HG02870 (cell line): Measurements from ENCODE around the gene RPRD1B.
"Not testable (repeated sequence)": the region's sequence is repeated elsewhere in the genome, so short reads cannot be mapped to it uniquely, and the experiment has no call there.

Experiments
- ATAC-seq: cut with Tn5 transposase; IDR thresholded peaks from one replicate; pipeline ENCODE4 v1.9.1; 2021; ENCODE audit warnings: mild to moderate bottlenecking, moderate library complexity; ENCODE audit not compliant: unreplicated experiment

Gene RPRD1B

DNA sequence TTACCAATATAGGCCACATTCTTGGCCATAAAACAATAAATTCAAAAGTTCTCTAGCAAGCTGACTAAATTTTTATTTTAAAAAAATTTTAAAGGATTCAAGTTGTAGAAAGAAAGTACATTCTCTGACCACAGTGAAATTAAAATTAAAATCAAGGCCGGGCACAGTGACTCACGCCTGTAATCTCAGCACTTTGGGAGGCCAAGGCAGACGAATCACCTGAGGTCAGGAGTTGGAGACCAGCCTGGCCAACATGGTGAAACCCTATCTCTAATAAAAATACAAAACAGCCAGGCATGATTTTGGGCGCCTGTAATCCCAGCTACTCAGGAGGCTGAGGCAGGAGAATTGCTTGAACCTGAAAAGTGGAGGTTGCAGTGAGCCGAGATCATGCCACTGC is 68.7 kb downstream of the RPRD1B start:
- not testable (repeated sequence) for ATAC-seq

DNA sequence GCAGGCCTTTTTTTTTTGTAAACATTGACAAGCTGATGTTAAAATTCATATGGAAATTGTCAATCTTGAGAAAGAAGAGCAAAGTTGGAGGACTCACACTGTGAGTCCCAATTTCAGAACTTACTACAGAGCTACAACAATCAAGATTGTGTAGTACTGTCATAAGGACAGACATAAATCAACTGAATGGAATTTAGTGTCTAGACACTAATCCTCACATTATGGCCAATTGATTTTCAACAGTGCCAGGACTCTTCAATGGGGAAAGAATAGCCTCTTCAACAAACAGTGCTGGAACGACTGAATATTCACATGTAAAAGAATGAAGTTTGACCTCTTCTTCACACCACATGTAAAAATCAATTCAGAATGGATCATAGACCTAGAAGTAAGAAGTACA is 70.7 kb downstream of the RPRD1B start:
- no peak for ATAC-seq

DNA sequence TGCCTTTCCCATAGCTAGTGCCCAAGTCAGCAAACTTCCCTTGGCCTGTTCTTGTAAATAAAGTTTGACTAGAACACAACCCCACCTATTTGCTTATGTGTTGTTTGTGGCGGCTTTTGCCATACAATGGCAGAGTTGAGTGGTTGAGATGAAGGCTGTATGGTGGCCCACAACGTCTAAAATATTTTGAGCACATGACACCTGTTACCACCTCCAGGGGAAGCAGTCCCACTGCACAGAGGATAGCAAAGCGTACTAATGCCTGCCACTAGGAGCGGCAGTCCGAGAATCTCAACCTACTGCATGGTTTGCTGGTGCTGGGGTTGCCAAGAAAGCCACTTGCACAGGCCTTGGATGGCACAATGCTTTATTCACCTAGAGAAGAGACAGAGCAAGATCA is 72.9 kb downstream of the RPRD1B start:
- no peak for ATAC-seq

DNA sequence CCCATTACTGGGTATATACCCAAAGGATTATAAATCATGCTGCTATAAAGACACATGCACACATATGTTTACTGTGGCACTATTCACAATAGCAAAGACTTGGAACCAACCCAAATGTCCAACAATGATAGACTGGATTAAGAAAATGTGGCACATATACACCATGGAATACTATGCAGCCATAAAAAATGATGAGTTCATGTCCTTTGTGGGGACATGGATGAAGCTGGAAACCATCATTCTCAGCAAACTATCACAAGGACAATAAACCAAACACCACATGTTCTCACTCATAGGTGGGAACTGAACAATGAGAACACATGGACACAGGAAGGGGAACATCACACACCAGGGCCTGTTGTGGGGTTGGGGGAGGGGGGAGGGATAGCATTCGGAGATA is 73.8 kb downstream of the RPRD1B start:
- ATAC-seq = not testable (repeated sequence)

DNA sequence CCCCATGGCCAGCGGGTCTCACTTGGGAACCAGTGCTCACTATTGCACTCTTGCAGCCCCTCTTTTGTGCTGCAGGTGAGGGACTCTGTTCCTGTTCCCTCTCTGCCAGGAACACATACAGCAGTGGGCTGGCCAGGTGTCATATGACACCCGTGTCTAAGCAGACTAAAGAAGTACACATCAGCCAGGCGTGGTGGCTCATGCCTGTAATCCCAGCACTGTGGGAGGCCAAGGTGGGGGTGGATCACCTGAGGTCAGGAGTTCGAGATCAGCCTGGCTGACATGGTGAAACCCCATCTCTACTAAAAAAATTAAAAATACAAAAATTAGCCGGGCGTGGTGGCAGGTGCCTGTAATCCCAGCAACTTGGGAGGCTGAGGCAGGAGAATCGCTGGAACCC is 74.4 kb downstream of the RPRD1B start:
- ATAC-seq = not testable (repeated sequence)

GRCh38 chr20:38108438-38108985 is 75.0 kb downstream of the RPRD1B start:
- no peak for ATAC-seq

DNA sequence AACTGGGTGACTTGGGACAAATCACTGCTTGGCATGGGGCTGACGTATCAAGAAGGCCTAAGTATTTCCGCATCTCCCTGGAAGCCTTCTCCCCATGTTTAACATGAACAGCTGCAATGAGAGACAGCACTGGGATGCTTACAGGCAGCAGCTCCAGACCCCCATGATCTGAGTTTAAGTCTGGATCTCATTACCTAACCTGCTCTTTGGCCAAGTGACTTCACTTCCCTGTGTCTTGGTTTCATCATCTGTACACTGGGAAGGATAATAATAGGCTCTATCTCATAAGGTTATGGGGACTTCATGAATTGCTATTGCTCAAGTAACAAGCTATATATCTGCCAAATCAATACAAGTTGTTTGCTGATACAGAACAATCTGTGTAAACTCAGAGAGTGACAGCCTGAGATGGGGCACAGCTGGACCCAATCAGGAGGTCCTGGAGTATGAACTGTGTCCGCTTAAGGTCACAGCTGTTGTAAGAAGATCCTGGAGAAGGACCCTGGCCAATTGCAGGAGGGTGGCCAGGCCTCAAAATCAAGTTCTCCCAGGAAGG is 75.5 kb downstream of the RPRD1B start:
- ATAC-seq = no peak

DNA sequence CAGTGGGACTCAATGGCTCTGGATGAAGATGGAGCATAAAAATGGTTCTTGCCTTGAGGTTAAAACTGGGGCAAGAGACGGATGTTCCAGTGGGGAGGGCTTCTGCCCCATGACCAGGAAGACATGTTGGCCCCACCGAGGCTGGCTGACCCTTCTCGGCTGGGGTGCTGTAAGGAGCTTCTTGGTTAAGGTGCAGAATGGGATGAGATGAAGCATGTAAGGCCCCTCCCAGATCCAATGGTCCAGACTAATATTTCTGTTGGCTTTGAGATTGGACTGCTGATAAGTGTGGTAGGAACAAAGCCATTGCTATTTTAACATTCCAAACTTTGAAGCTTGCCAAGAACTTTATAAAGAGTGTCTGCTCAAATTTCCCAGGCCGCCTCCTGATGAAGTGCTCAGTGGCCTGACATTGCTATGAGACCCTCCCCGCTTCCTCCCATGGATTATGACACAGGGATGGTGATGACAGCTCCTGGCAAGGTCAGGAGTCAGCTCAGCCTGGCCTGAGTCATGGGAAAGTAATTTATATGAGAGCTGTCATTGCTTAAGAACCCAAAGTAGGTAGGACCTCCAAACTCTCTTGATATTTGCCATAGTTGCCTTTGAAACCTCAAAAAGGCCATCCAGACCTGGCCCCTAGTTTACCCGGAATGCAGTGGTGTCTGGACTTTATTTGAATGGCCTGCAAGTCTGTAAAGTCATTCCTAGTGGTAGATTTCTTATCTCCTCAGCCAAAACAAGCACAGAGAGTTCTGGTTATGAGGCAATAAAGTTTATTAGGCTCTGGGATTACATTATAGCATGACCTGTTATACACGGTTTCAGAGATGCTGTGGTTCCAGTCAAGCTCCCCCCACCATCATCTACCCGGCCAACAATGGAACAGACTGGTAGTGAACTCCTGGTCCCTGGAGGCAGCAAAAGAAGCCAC is 76.3 kb downstream of the RPRD1B start:
- ATAC-seq = no peak

DNA sequence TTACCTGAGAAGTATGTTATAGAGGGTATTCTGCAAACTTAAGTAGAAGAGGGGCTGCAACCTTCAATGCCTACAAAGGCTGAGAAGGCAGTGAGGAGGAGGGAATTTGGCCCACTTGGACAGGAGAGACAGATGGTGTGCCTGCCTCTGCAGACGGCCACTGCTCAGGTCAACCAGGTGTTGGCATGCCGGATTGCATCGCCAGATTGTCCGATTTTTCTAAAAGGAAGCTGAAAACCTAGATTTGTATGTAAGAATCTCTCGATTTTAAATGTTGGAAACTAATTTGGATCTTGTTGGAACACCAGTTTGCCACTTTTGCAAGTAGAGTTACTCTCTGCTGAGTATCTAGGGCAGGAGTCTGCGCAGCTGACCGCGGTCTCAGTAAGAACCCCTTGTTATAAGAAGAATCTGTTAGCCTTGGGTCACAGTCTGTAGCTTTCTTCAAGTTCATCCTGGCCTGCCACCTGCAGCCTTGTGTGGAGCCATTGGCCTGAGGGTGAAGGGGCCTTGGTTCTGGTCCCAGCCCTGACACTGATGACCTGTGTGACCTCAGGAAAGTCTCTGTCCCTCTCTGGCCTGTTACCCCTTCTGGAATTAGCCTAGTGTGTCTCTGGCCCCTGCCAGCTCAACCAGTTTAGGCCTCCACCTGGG is 77.1 kb downstream of the RPRD1B start:
- ATAC-seq = no peak

GRCh38 chr20:38111366-38112232 is 78.1 kb downstream of the RPRD1B start:
- no peak for ATAC-seq

GRCh38 chr20:38112261-38112929 is 78.8 kb downstream of the RPRD1B start:
- no peak for ATAC-seq

DNA sequence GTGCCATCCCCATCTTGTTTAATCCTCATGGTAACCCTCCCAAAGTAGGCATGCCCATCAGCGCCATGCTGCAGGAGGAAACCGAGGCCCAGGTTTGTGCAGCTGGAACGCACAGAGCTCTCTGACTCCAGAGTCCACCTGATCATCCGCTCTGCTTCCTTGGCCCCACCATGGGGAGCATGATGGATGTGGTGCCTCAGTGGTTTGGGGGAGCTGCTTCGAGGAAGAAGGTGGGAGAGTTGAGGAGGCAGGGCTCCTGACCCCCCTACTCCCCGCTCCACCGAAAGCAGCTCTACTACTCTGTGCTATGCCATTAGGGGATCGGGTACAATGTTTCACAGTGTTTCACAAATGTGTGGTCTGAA is 79.4 kb downstream of the RPRD1B start:
- no peak for ATAC-seq

DNA sequence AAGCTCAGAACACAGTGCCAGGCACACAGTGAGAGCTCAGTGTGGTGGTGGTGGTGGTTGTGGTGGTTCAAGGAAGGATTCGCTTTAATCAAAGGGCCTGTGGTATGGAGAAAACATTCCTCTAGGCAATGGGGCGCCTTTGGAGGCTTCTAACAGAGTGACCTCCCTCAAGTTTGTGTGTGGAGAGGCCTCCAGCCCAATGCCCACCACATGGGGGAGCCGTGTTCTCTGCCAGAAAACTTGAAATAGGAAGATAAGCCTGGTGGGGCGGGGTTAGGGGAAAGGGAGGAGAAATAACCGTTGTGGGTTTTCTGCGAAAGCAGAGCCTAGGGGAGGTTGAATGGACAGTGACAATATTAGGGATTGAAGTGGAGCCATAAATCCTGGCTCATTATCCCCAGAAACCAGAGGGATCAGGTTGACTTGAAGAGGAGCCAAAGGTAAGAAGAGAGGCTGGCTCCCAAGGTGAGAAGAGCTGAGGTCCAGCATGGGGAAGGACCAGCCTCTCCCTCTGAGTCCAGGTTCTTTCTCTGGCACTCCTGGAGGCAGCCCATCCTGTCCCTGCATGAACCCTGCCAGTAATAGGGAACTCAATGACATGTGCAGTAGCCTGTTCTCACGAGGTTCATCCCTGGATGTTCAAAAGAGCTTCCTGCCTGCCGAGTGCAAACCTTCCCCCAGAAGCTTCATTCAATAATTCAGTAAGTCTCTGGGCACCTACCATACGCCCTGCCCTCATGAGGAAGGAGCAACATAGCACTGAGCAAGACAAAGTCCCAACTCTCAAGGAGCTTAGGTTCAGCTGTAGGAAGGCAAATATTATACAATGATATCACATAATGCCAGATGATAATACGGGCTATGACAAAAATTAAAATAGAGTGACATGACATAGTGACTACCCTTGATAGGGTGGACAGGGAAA is 80.1 kb downstream of the RPRD1B start:
- no peak for ATAC-seq

GRCh38 chr20:38114353-38114791 is 80.8 kb downstream of the RPRD1B start:
- ATAC-seq = no peak

DNA sequence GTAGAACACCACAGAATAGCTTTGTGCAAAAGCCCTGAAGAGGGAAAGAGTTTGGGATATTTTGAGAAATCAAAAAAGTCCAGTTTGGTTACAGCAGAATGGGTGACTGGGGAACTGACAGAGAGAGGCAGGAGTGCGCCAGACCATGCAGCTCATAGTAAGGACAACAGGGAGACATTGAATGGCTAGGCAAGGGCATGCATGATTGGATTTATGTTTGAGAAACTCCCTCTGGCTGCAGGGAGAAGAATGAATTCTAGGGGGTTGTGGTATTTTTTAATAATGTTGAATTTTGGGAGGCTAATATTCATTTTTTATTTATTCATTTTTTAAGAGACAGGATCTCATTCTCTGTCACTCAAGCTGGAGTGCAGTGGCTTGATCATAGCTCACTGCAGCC is 81.7 kb downstream of the RPRD1B start:
- no peak for ATAC-seq

- no peak for ATAC-seq
Observed at GRCh38 chr20:38115896-38116295, 82.3 kb downstream of the RPRD1B start.

DNA sequence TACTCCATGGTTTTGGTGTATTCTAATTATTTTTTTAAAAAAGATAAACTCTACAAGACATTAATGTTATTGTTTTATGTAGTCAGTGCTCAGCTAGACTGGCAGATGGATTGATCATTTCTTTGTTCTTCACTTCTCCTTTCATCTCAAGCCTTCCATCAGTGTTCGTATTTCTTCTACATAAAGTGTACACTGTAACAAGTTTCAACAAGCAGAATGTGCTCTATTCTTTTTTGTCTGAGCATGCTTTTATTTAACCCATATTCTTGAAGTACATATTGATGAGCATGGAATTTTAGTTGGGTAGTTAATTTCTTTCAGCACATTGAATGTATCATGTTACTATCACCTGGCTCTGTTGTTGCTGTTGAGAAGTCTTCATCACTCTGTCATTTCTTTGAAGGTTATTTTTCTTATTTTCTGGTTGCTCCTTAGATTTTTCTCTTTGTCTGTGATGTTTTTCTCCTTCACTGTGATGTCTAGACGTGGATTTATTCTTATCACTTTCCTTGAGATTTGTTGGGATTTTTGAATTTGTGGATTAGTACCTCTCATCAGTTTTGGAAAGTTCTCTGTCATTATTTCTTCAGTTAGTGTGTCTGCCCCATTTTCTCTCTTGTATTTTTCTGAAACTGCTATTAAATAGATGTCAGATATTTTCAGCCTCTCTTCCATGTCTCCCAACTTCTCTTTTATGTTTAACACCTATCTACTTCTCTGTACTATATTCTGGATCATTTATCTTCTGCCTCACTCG is 83.0 kb downstream of the RPRD1B start:
- no peak for ATAC-seq

GRCh38 chr20:38117205-38117604 is 83.7 kb downstream of the RPRD1B start:
- ATAC-seq = no peak
